Ovary (tissue), 10 donors: ENCODE measurements around the gene TNNT3. TPM values are rescaled to one million over a fixed set of nuclear protein-coding genes. Genes with fewer than 3 reads are reported as not detected.

ENCODE experiments used
- DNase-seq, 5 donors: peaks; one replicate each; pipeline ENCODE4 v3.0.0-alpha.2; 2019 to 2020
- H3K27ac ChIP-seq, 2 donors: fragments of 200-600 bp; one replicate each; pipeline versions ENCODE4 v1.5.1 to v1.8.0; 2019 to 2022
- H3K27me3 ChIP-seq: fragments of 200-600 bp; one replicate; pipeline ENCODE4 v1.8.0; 2022
- H3K36me3 ChIP-seq: fragments of 200-600 bp; sonication (generic); one replicate; pipeline ENCODE4 v1.5.1; 2019
- H3K4me1 ChIP-seq: one replicate; pipeline ENCODE4 v1.8.1; 2013; ENCODE audit warnings: mild to moderate bottlenecking, moderate library complexity; ENCODE audit not compliant: insufficient read depth
- H3K4me3 ChIP-seq: fragments of 200-600 bp; sonication (generic); one replicate; pipeline ENCODE4 v1.5.1; 2017
- H3K9me3 ChIP-seq, 2 donors: fragments of 200-600 bp in 1 of 2; sonication (generic) in 1 of 2; one replicate each; pipeline versions ENCODE4 v1.5.1 to v1.8.1; 2013 to 2019; ENCODE audit warnings: mild to moderate bottlenecking in 1 of 2, moderate library complexity in 1 of 2
- CTCF ChIP-seq, 3 donors: fragments of 450-650 bp in 2 of 3; fragments of 200-600 bp in 1 of 3; IDR thresholded peaks; one replicate each; pipeline versions ENCODE4 v1.5.1 to v1.8.0; 2016 to 2022; ENCODE audit warnings: antibody characterized with exemption in 3 of 3, mild to moderate bottlenecking in 1 of 3
- EP300 ChIP-seq: sonication (generic); formaldehyde crosslinking; IDR thresholded peaks from one replicate; pipeline ENCODE4 v1.6.1; 2017; ENCODE audit warnings: antibody characterized with exemption
- POLR2A ChIP-seq: fragments of 450-650 bp; IDR thresholded peaks from one replicate; pipeline ENCODE4 v1.6.1; 2017; ENCODE audit warnings: antibody characterized with exemption, mild to moderate bottlenecking, moderate library complexity
- WGBS, 3 donors: extraction: QIAGEN DNeasy Blood & Tissue Kit in 1 of 3; methylation state at CpG; one replicate each; pipeline versions ENCODE4 v1.1.5 to v1.1.7; 2013 to 2017; 5-methylcytosine and 5-hydroxymethylcytosine counted together
- intact Hi-C, 4 donors: fragments of 100-400 bp; cut with DNase I; formaldehyde crosslinking; loops; one replicate each; pipeline versions ENCODE4 v1.11.0 to v1.15.1; 2022 to 2023
- long read RNA-seq, 3 donors: library from polyadenylated mRNA in 2 of 3; unstranded in 2 of 3; transcript quantifications; one replicate each; pipeline ENCODE4 v2.0.0 and lab custom pipeline, GENCODE V29; 2021 to 2026
- polyA plus RNA-seq, 2 donors: library from polyadenylated mRNA; stranded (reverse); fragments of 200-250 nt in 1 of 2; fragments of 350-450 nt in 1 of 2; fragmentation: Illumina TruSeq in 1 of 2; extraction: RNeasy Lipid Tissue Mini Kit (QIAGEN cat#74804) in 1 of 2; gene quantifications; one replicate each; pipeline ENCODE4 v1.2.3, GENCODE V29; 2013 to 2014
- total RNA-seq, 7 donors: library from RNA; depleted of rRNA in 2 of 7; stranded (reverse); fragments of >200 nt in 2 of 7; fragmentation: NEBNext Ultra II Directional in 3 of 7; extraction: Animal tissue kit (Norgen Biotek cat#: 25700) in 3 of 7; gene quantifications; one replicate each; pipeline versions ENCODE4 v1.1.0 to v1.2.4, GENCODE V29; 2016 to 2023
- donor health status: DM: no; HTN: no; CAD: no; lungs with moderate emphysema.
- donor health status: DM: no; HTN: no; CAD: no.
- donor health status: Bipolar disorder and iron deficiency.
- donor health status: DM: yes; HTN: yes; CAD: no.
- donor health status: DM: no; HTN: no; CAD: no.
- donor health status: DM: yes; HTN: yes; CAD: no.

TNNT3 gene
- total RNA-seq (1 to 10 TPM in 4 of 7 donors, not detected in 3; 1.4 to 5.7 (median 2.0) TPM), polyA plus RNA-seq (1 to 10 TPM in 1 of 2 donors, under 1 TPM in 1; 0.22 to 9.0 TPM)
- long read RNA-seq, donor 1: 0 reads
- long read RNA-seq, donor 2: 0 reads
- long read RNA-seq, donor 3, partial matches to known transcripts: 0 of 2 reads
- long read RNA-seq, donor 3, other reads (novel, unspliced or antisense): 2 of 2 reads

- peaks cover 4% of the 10 kb centered on the region for H3K4me1 ChIP-seq
- DNase-seq: peak in 1 of 5 donors; percentile 35
- no peaks in the 10 kb centered on the region for H3K27me3 ChIP-seq
- H3K36me3 ChIP-seq: no peaks in the 10 kb centered on the region
- no peaks in the 10 kb centered on the region for H3K9me3 ChIP-seq
- intact Hi-C loops: loop anchor here in 3 of 4 donors (5.0 to 10.0 kb wide), 4 partner anchors 37 to 235 kb away; partner anchors contain the start of gene KRTAP5-6 (in 2 of the 3)
- TF ChIP-seq EP300 (no peak), CTCF (IDR thresholded peaks at IDR 0.05) (no peak), POLR2A (no peak)
- no peak within 1 kb of the TSS for H3K4me3 ChIP-seq
- H3K27ac ChIP-seq: no peak within 1 kb of the TSS
- 85 to 86% (median 85%) methylated on average over 22 to 31 of the region's 31 CpGs for WGBS, 3 donors
Measured at GRCh38 chr11:1919391-1920127, at the start of gene TNNT3. TNNT3 (plus strand) TSS chr11:1919703; CDS start chr11:1922875, 3,172 bp downstream.

- Histone ChIP-seq H3K27me3 (no peaks in the 10 kb centered on the region), H3K9me3 (no peaks in the 10 kb centered on the region), H3K27ac (no peak overlapping the region), H3K36me3 (no peaks in the 10 kb centered on the region), H3K4me1 (peaks cover 4% of the 10 kb centered on the region), H3K4me3 (no peak overlapping the region)
- TF ChIP-seq EP300 (no peak), POLR2A (no peak), CTCF (IDR thresholded peaks at IDR 0.05) (no peak)
- DNase-seq: no peak
- 50 to 54% (median 53%) methylated on average over 12 of the region's 12 CpGs for WGBS, 3 donors
- intact Hi-C loops: no loop called here
Measured at GRCh38 chr11:1870326-1870696, 49.2 kb upstream of the TNNT3 start.

GRCh38 chr11:1870721-1871466 is 48.6 kb upstream of the TNNT3 start:
- Histone ChIP-seq H3K27ac (no peak overlapping the region), H3K36me3 (no peaks in the 10 kb centered on the region), H3K4me3 (peak overlapping the region; percentile 14), H3K4me1 (peaks cover 2% of the 10 kb centered on the region), H3K9me3 (no peaks in the 10 kb centered on the region), H3K27me3 (no peaks in the 10 kb centered on the region)
- TF ChIP-seq CTCF (IDR thresholded peaks at IDR 0.05) (no peak), EP300 (no peak), POLR2A (no peak)
- DNase-seq: no peak
- intact Hi-C loops: no loop called here
- WGBS, 3 donors: 18 to 39% (median 25%) methylated on average over 49 to 50 of the region's 50 CpGs

GRCh38 chr11:1871531-1871930 is 48.0 kb upstream of the TNNT3 start:
- Histone ChIP-seq H3K36me3 (no peaks in the 10 kb centered on the region), H3K4me3 (peak overlapping the region; percentile 14), H3K27me3 (no peaks in the 10 kb centered on the region), H3K4me1 (peaks cover 2% of the 10 kb centered on the region), H3K27ac (no peak overlapping the region), H3K9me3 (no peaks in the 10 kb centered on the region)
- TF ChIP-seq POLR2A: no peak
- TF ChIP-seq EP300: no peak
- no peak for TF ChIP-seq CTCF (IDR thresholded peaks at IDR 0.05)
- intact Hi-C loops: no loop called here
- 79 to 91% (median 86%) methylated on average over 11 to 15 of the region's 15 CpGs for WGBS, 3 donors
- peak in 1 of 5 donors; percentile 15 for DNase-seq
